ENCODE data around the gene HMGB1.

HMGB1 gene

GRCh38 chr13:30418075-30418716 lies 47.5 kb downstream of the HMGB1 start:
- TF ChIP-seq CTCF (IDR thresholded peaks at IDR 0.05; ENCODE audit: borderline replicate concordance, extremely low read depth, low read length, poor library complexity, severe bottlenecking) (no peak), EZH2 (IDR thresholded peaks at IDR 0.05; ENCODE audit: borderline replicate concordance, low read depth, low read length, severe bottlenecking) (no peak)
- DNase-seq (no peak), ATAC-seq (ENCODE audit: insufficient read depth, low read depth) (no peak)
- Histone ChIP-seq H3K9me3 (ENCODE audit: insufficient read depth, low read length, severe bottlenecking) (no peaks in the 10 kb centered on the region), H3K4me1 (ENCODE audit: insufficient read depth, low read length) (peaks cover 51% of the 10 kb centered on the region), H3K36me3 (ENCODE audit: insufficient read depth, low read length) (no peaks in the 10 kb centered on the region), H3K4me2 (ENCODE audit: insufficient read depth, low read length) (no peak overlapping the region), H3K79me2 (ENCODE audit: insufficient read depth, low read length) (no peaks in the 10 kb centered on the region), H3K27ac (ENCODE audit: low read length) (peak overlapping the region; percentile 34; the same call in 1 of the 2 replicates), H3K9ac (ENCODE audit: low read depth, low read length) (no peak overlapping the region), H4K20me1 (ENCODE audit: insufficient read depth, low read length) (no peaks in the 10 kb centered on the region), H3K4me3 (ENCODE audit: low read depth in 1 of 2, low read length in 2 of 2) (no peak overlapping the region), H3K27me3 (ENCODE audit: insufficient read depth, low read length, poor library complexity) (no peaks in the 10 kb centered on the region), H2AFZ (ENCODE audit: low read depth, low read length) (no peak overlapping the region)

- H3K27ac ChIP-seq (ENCODE audit: low read length), result no peak overlapping the region
- H3K9ac ChIP-seq (ENCODE audit: low read depth, low read length), result no peak overlapping the region
These were observed 49.3 kb downstream of the HMGB1 start for GRCh38 chr13:30416471-30416870.

GRCh38 chr13:30415430-30416030 lies 50.2 kb downstream of the HMGB1 start:
- no peak overlapping the region for H2AFZ ChIP-seq (ENCODE audit: low read depth, low read length)
- no peak overlapping the region for H3K4me3 ChIP-seq (ENCODE audit: low read depth in 1 of 2, low read length in 2 of 2)
- H3K9me3 ChIP-seq (ENCODE audit: insufficient read depth, low read length, severe bottlenecking), result no peaks in the 10 kb centered on the region
- no peak overlapping the region for H3K27ac ChIP-seq (ENCODE audit: low read length)
- DNase-seq (no peak), ATAC-seq (ENCODE audit: insufficient read depth, low read depth) (no peak)
- H3K27me3 ChIP-seq (ENCODE audit: insufficient read depth, low read length, poor library complexity), result no peaks in the 10 kb centered on the region
- peaks cover 31% of the 10 kb centered on the region for H3K4me1 ChIP-seq (ENCODE audit: insufficient read depth, low read length)
- H4K20me1 ChIP-seq (ENCODE audit: insufficient read depth, low read length), result no peaks in the 10 kb centered on the region
- no peak overlapping the region for H3K4me2 ChIP-seq (ENCODE audit: insufficient read depth, low read length)
- H3K36me3 ChIP-seq (ENCODE audit: insufficient read depth, low read length), result no peaks in the 10 kb centered on the region
- no peaks in the 10 kb centered on the region for H3K79me2 ChIP-seq (ENCODE audit: insufficient read depth, low read length)
- no peak overlapping the region for H3K9ac ChIP-seq (ENCODE audit: low read depth, low read length)
- TF ChIP-seq CTCF (IDR thresholded peaks at IDR 0.05; ENCODE audit: borderline replicate concordance, extremely low read depth, low read length, poor library complexity, severe bottlenecking) (no peak), EZH2 (IDR thresholded peaks at IDR 0.05; ENCODE audit: borderline replicate concordance, low read depth, low read length, severe bottlenecking) (no peak)

More at GRCh38 chr13:30416471-30416870, 49.3 kb downstream of the HMGB1 start:
- Histone ChIP-seq H3K9me3 (ENCODE audit: insufficient read depth, low read length, severe bottlenecking) (no peaks in the 10 kb centered on the region), H3K27me3 (ENCODE audit: insufficient read depth, low read length, poor library complexity) (no peaks in the 10 kb centered on the region), H3K4me2 (ENCODE audit: insufficient read depth, low read length) (no peak overlapping the region), H3K4me1 (ENCODE audit: insufficient read depth, low read length) (peaks cover 40% of the 10 kb centered on the region), H3K36me3 (ENCODE audit: insufficient read depth, low read length) (no peaks in the 10 kb centered on the region), H2AFZ (ENCODE audit: low read depth, low read length) (no peak overlapping the region), H4K20me1 (ENCODE audit: insufficient read depth, low read length) (no peaks in the 10 kb centered on the region), H3K79me2 (ENCODE audit: insufficient read depth, low read length) (no peaks in the 10 kb centered on the region), H3K4me3 (ENCODE audit: low read depth in 1 of 2, low read length in 2 of 2) (no peak overlapping the region)
- no peak for TF ChIP-seq EZH2 (IDR thresholded peaks at IDR 0.05; ENCODE audit: borderline replicate concordance, low read depth, low read length, severe bottlenecking)
- no peak for TF ChIP-seq CTCF (IDR thresholded peaks at IDR 0.05; ENCODE audit: borderline replicate concordance, extremely low read depth, low read length, poor library complexity, severe bottlenecking)
- DNase-seq (no peak), ATAC-seq (ENCODE audit: insufficient read depth, low read depth) (no peak)
